Erythroblast (primary cell): ENCODE data around the gene FETUB.

Experiments
- GATA1 ChIP-seq: IDR thresholded peaks from 2 replicates; pipeline ENCODE4 v1.6.1; 2011; ENCODE audit warnings: low read depth, mild to moderate bottlenecking, control low read depth, low read length, moderate library complexity
- POLR2A ChIP-seq: IDR thresholded peaks from 2 replicates; pipeline ENCODE4 v1.6.1; 2011; ENCODE audit warnings: mild to moderate bottlenecking, low read length

DNA sequence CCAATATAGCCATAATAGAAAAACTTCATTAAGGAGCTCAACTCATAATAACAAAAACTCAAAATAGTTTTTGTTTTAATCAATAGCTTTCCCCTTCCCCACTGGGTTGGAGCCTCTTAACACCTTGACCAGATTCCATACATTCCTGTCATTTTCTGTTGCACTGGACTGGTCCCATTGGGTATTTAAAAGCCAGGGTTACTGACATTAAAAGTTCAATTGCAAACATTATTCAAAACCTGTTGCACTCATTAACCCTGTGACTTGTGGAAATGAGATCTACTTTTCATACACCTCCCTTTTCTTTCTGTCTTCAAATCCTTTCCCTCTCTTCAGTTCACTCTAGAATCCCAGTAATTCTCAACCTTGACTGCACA is 23.9 kb downstream of the FETUB start:
- TF ChIP-seq POLR2A (no peak), GATA1 (no peak)
